Inferior parietal cortex (tissue), 1 donor: ENCODE data around the gene BANP.
"Not testable (repeated sequence)": the region's sequence is repeated elsewhere in the genome, so short reads cannot be mapped to it uniquely, and the experiment has no call there.

Experiments
- DNase-seq: peaks from one replicate; pipeline ENCODE4 v3.0.0-alpha.2; 2016; ENCODE audit errors: extremely low spot score

The BANP gene

DNA sequence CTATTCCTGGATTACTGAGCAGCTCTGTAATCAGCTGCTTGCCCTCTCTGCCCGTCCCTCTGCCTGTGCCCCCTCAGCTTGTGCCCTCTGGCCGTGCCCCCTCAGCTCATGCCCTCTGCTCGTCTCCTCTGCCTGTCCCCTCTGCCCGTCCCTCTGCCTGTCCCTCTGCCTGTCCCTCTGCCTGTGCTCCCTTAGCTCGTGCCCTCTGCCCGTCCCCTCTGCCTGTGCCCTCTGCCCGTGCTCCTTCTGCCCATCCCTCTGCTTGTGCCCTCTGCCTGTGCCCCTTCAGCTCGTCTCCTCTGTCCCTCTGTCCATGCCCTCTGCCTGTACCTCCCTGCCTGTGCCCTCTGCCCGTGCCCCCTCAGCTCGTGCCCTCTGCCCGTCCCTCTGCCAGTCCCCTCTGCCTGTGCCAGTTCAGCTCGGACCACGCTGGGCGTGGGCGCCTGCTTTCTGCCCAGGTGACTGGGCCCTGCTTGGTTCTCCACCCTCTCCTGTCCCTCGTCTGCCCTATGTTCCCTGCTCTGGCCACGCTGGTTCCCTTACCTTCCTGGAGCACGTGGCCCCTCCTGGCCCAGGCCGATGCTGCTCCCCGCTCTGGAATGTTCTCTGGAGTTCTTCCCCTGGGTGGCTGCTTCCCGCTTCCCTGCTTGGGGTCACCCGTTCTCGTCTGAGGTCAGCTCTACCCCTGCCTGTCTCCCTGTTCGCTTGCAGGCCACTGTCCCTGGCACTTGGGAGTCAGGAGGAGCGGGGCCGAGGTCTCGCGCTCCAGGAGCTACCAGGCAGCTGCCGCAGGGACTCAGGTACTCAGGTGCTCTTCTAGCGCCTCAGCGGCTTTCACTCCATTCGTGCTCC, 63.9 kb downstream of the BANP start:
- no peak for DNase-seq

DNA sequence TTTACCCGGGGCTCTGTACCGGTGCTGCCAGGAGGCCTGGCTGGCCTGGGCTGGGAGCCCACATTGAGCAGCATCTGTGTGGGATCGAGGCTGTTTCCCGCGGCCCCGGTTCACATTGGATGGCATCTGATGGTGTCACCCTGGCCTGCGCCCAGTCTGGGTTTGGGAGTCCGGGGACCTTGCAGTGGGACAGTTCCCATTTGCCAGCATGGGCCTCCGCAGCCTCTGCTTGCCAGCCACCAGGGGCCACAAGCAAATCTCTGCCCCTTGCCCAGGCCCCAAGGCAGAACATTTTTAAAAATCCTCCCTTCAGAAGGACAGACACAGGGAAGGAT, 64.5 kb downstream of the BANP start:
- no peak for DNase-seq

DNA sequence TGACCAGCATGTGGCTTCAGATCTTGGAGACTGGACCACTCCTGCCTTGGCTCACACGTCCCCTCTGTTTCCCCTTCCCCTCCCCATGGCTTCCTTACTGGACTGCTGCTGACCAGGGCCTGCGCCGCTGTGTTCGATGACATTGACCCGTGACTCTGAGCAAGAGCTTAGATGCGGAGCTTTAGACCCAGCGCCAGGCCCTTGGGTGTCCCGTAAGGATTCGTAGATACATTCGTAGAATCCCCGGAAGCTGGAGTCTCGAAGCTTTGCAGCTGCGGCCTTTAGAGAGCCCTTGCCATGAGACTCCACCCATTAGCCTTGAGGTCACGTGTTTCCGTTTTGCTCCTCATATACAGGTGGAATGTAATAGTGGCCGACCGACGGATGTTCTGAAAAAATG, 65.2 kb downstream of the BANP start:
- not testable (repeated sequence) for DNase-seq

DNA sequence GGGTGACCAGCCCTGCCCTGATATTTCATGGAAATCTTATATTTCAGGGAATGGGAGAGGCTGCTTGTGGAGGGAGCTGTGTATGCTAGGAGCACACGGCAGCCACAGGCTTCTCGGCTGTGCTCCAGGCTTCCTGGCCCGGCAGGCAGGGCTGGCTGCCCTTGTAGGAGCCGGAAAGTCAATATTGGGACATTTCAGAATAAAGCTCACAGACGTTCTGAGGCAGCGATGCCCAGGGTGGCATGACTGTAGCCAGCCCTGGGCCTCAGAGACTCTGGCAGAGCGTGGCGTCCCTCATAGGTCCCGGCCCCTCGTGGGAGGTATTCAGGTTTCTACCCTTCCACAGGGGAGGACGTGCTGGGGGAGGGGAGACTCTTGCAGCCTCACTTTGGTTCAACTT, 65.7 kb downstream of the BANP start:
- no peak for DNase-seq

DNA sequence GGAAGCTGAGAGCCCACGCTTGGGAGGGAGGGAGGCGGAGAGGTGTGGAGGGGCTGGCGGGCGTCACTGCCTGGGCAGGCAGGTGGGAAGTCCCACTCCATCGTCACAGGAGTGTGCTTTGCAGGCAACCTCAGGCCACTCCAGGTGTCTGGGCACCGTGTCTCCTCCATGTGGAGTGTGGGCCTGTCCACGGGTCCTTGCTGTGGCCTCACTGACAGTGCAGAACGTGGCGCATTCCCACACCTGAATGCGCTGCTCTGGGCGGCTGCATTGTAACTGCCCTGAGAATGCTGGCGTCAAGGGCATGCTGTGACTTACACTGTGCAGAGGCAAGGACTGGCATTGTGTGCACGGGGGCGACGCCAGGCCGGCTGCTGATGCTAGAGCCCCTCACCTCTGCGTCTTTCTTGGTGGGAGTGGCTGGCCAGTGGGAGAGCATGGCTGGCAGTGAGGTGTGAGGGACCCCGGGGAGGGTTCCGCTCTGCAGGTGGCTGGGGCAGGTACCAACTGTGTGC, 66.4 kb downstream of the BANP start:
- no peak for DNase-seq

DNA sequence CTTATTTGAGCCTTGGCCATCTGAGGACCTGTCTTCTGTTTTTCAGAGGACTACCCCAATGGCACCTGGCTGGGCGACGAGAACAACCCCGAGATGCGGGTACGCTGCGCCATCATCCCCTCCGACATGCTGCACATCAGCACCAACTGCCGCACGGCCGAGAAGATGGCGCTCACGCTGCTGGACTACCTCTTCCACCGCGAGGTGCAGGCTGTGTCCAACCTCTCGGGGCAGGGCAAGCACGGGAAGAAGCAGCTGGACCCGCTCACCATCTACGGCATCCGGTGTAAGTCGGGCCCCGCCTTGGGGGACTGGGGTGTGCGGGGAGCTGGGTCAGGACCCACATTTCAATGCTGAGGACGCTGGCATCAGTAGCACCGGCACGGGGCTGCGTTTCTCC, 67.1 kb downstream of the BANP start:
- not testable (repeated sequence) for DNase-seq

DNA sequence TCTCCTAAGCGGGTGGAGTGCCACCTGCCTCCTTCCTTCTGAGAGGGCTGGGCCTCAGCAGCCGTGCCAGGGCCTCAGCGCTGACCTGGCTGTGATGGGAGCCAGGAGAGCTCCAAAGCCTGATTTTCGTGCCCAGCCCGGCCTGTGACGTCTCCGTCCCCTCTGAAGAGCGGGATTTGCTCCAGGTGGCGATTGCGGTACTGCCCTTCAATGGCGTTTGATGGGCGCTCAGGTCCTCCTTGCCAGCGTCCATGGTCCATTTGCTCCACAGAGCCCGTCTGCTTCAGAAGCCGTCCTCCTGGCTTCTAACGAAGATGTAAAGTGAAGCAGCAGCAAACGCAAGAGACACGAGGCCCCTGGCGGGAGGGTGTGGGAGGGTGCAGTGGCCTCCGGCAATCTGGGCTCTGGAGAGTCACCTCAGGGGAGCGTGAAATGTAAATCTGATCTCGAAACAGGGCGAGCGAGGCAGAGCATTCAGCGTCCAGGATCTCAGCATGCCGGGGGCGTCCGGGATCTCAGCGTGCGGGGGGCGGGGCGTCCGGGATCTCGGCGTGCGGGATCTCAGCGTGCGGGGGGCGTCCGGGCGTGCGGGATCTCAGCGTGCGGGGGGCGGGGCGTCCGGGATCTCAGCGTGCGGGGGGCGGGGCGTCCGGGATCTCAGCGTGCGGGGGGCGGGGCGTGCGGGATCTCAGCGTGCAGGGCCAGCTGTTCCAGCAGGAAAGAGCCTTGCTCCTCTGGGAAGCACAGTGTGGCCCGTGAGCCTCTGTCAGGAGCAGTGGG, 68.0 kb downstream of the BANP start:
- not testable (repeated sequence) for DNase-seq

DNA sequence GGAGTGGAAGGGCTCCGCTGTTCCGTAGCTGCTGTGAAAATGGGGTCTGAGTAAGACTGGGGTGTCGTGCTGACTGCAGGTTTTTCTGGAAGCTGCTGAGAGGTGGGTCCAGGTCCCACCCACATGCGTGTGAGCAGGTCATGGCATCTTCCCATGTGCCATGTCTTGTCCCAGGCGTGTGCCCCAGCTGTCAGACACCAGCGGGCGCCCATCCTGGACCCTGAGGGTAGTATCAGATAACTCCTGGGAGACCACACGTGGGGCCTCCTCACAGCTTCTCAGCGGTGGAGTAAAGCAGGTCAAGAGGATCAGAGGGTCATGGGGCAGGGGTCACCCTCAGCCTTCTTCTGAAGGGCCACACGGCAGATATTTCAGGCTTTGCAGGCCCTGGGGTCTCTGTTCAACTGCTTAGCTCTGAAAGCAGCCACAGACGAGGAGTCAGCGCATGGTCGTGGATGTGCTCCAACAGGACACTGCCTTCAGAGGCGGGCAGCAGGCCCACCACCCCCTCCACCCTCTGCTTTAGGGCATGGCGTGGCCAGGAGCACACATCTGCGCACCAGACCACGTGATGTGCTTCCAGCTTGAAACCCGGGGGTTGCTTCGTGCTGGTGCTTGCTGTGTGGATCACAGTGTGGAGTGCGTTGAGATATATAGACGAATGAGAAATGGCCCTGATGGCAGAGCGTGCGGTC, 68.7 kb downstream of the BANP start:
- no peak for DNase-seq

DNA sequence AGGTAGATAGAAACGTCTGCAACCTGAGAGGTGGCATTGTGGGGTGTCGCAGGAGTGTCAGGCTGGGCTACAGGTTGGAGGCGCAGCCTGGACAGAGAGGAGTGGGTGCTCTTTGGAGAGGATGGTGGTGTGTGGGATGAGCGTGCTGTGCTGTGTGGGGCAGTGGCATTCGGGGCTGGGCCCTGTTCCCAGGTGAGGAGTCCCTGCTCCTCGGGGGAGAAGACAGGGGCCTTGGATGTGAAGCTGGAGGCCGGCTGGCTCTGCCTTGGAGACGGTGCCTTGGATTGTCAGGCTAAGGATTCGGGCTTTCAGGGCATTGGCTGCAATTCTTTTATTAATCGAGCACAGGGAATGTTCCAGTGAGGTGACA, 69.3 kb downstream of the BANP start:
- no peak for DNase-seq

DNA sequence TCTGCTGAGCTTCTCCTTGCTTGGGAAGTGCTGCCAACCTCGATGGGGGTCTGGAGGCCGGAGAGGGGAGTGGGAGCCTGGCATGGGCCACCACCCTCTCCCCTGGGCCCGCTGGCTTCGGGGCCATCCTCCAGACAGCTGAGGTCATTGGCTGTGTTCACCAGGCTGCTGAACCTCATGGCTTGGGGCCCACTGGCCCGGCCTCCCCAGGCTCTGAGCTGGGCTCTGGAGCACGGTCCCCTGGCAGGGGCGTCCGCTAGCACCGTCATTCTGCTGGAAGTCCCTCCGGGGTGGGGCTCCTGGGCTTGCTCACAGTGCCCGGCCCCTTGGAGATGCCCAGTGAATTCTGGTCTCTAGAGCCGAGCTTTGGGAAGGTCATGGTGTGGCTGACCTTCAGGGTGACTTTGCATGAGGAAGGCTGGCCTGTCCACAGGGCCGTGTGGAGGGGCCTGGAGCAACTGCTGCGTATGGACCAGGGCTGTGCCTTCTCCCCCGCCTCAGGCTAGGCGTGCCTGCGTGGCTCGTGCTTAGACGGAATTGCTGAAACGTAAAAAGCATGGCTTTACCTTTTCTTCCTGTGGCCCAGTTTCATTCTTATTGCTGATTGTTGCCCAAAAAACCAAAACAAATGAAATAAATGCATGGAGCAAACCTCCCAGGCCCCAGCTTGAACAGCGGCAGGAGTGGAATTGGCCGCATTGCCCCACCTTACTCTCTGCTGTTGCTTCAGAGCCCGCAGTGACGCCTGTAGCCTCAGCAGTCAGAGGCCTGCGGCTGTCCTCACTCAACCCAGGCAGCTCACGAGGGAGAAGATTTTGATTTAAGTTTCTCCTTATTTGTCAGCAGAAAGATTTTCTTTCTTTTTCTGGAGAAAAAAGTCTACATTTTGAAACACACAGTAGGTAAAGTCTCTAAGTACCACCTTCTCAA, 70.1 kb downstream of the BANP start:
- DNase-seq, result not testable (repeated sequence)

DNA sequence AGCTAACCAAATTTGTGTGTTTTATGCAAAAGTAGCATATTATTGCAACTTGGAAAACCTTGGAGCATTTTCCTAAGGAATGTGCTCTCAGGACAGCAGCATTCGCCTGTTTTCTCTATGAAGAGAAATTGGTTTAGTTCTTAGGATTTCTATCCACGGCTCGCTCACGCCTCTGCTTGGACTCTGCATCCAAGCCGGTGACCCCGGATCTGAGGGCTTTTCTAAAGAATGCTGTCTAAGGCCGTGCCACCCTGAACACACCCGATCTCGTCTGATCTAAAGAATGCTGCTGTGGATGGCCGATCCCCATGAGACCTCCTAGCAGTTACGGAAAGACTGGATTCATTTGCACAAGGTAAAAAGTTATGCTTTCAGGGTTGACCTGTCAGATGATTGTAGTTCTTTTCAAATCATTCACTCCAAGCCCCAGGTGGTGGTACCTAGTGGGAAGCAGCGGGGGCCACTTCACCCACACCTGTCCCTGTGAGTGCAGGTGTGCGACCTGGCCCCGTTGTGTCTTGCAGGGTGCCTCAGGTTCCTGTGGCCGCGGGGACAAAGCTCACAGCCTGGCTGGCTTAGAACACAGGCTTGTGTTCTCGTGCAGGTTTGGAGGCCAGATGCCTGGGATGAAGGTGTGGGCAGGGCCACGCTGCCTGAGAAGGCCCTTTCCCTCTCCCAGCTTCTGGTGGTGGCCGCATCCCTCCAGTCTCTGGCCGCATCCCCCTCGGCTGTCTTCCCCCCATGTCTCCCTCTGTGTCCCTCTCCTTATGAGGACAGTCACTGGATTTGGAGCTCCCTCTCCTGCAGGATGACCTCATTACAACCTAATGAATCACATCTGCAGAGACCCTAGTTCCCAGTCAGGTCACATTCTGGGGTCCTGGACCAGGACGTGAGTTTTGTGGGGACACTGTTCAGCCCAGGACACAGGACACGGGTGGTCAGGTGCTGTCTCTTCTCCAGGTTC, 71.1 kb downstream of the BANP start:
- DNase-seq, result no peak

DNA sequence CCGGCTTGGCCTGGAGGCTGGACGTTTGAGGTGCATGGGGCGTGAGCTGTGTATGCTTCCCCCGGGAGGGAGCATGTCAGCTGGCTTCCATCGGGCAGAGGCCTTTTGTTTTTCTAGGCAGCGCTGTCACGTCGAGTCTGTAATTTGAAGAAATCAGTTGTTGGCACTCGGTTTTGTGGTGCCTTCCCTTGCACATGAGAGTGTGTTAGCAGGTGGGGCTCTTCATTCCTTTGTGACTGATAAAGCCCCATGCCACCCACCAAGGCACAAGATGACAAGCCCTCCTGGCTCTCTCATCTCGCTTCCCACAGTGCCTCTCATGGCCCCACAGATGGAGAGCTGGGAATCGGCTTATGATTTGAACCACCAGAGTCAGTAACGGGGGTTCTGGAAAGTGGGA, 72.1 kb downstream of the BANP start:
- no peak for DNase-seq

DNA sequence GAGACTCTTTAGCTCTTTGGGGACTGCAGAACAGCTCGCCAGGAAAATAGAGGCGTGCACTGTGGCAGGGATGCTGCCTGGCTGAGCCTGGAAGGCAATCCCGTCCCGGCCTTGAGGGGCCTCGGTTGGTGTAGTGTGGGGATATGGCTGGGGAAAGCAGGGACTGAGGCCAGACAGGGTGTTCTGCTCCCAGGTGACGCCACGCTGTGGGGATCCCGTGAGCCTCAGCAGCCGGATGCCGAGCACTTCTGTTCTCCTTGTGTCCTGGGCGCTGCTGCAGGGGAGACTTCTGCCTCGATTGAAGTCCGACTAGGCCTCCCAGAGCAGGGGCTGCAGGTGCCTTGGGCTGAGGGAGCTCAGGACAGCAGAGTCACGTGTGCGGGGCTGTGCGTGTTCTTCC, 72.6 kb downstream of the BANP start:
- no peak for DNase-seq

DNA sequence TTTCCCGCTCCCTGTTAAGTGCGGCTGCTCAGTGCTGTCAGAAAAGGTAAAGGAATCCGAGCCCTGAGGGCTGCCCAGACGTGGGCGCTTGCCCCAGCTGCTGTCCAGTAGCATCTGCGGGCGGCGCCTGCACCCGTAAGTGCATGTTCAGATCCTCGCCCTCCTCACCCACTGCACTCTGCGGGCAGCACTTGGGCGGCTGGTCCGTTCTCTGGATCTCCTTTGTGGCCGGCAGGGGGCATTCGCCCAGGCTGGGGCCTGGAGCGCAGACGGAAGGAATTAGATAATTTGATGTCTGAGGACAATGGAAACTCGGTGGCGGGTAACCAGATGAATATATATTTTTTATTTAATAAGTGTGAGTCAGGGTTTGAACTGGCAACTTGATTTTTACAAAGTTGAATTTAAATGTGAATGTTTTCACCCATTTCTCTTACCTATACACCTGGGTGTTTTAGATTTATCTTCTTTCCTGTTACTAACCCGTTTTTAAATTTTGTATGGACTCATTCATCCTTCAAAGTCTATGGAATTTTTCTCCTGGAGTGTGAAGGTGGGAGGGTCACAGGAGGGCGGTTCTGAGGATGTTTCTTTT, 73.4 kb downstream of the BANP start:
- not testable (repeated sequence) for DNase-seq

DNA sequence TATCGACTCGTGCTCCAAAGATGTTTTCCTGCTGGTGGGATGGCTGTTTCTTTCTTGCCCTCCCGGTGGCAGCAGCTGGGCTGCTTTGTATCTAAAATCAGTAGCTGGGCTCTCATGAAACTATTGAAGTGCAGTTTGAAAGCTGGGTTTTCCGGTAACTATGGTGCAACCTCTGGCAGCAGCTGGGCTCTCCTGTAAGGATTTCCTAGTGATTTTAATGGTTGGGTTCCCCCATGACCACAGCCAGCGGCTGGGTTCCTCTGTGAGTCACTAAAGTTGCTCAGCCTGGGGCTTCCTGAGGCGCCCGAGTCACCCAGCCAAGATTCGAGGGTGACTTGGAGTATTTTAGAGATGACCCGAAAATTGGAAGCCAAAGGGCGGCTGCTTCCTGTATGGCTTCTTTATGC, 73.9 kb downstream of the BANP start:
- DNase-seq, result not testable (repeated sequence)

DNA sequence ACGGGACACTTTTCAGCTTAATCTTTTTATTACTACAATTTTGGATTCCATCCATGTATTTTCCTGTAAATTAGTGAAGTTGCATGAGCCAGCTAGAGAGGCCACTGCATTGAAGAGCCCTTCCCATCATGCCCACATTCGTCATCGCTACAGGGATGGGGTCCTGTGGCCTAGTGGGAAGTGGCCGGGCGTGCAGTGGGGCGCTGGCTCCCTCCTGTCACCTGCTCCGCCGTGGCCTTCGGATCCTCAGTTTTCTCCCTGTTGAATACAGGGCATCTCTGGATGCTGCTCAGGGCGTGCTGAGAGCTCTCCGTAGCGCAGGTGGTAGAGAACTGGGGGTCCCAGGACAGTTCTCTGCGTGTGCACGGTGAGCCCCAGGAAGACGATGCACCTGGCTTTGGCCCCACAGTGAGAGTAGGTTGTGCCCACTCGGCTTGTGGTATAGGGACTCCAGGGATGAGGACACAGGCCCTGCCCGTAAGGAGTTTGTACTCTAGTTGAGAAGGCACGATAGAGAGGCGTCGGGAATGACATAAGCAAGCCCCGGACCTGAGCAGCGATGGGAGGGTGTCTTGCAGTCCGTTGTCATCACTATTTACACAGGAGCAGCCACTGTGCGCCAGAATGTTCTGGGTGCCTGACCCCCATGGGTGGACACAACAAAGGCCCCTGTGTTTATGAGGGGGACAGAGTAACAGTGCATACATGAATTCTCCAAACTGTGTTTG, 74.8 kb downstream of the BANP start:
- not testable (repeated sequence) for DNase-seq

DNA sequence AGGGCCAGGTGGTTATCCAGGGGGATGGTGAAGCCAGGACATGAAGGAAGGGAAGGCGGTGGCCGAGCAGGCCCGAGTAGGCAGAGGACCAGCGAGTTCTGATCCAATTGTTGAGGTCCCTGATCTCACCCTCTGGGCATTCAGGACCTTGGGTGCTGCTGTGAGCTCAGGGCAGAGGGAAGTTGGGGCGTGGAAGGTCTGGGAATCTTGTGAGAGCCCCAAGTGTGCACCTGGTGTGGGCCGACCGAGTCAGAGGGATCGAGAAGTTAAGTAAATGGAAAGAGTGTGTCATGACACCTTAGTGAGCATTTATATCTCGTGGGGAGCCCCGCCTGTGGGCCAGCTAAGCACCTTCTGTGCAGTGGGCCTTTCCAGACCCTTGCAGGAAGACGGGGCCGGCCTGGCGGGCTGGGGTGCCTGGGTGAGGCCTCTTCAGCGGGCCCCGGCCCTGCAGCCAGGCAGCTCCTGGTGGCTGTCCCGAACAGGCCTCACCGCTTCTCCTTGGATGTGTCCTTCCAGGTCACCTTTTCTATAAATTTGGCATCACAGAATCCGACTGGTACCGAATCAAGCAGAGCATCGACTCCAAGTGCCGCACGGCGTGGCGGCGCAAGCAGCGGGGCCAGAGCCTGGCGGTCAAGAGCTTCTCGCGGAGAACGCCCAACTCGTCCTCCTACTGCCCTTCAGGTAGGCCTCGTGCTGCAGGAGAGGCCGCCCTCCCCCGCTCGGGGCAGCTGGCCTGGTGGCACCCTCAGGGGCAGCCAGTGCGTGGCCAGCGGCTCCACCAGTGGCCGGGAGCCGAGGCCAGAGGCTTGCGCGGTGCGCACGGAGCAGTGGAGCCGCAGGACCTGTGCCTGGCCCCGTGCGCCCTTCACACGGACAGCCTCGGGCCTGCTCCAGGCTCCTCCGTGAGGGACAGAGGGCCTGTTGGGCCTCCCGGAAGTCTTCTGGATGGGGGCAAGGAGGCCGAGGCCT, 76.0 kb downstream of the BANP start:
- DNase-seq, result no peak
